ENCODE results near the gene RANBP1. TPM values are rescaled to one million over a fixed set of nuclear protein-coding genes. Genes with fewer than 3 reads are reported as not detected.

RANBP1 gene
- polyA plus RNA-seq, 1 experiment = 166 TPM

GRCh38 chr22:20127869-20128618 is 12.1 kb downstream of the RANBP1 start:
- TF ChIP-seq, protein P1, sequence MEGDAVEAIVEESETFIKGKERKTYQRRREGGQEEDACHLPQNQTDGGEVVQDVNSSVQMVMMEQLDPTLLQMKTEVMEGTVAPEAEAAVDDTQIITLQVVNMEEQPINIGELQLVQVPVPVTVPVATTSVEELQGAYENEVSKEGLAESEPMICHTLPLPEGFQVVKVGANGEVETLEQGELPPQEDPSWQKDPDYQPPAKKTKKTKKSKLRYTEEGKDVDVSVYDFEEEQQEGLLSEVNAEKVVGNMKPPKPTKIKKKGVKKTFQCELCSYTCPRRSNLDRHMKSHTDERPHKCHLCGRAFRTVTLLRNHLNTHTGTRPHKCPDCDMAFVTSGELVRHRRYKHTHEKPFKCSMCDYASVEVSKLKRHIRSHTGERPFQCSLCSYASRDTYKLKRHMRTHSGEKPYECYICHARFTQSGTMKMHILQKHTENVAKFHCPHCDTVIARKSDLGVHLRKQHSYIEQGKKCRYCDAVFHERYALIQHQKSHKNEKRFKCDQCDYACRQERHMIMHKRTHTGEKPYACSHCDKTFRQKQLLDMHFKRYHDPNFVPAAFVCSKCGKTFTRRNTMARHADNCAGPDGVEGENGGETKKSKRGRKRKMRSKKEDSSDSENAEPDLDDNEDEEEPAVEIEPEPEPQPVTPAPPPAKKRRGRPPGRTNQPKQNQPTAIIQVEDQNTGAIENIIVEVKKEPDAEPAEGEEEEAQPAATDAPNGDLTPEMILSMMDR (IDR thresholded peaks at IDR 0.05; ENCODE audit: insufficient read depth, low read depth, low read length) = no peak
- no peak for DNase-seq (ENCODE audit: low read depth)
- H3K4me3 ChIP-seq (ENCODE audit: low read depth, low read length) = no peak overlapping the region
- peaks cover 23% of the 10 kb centered on the region for H3K36me3 ChIP-seq (ENCODE audit: control insufficient read depth, insufficient read depth, low read length)
- POLR2A ChIA-PET = no interaction called here
- CTCF ChIA-PET = interaction anchor here (2.0 kb wide), 1 partner anchor 10 kb away, joined by 5 read pairs; no protein-coding TSS in a partner anchor
- H3K27me3 ChIP-seq (ENCODE audit: control insufficient read depth, insufficient read depth, low read length) = no peaks in the 10 kb centered on the region

DNA sequence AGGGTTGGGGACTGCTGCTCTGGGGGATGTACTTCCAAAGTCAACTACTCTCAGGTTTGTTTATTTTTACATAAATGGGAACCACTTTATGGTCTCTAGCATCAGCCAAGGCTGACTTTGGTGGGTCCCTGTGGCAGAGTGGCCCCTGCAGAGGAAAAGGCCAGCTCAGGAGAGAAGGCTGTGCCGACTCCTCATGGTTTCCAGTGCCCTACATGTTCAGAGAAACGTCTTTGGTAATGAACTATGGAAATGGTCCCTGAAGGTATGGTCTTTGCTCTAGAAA is 12.7 kb downstream of the RANBP1 start:
- H3K4me3 ChIP-seq (ENCODE audit: low read depth, low read length) = no peak overlapping the region
- ChIA-PET CTCF (interaction anchor here (1.1 to 2.0 kb wide), 2 partner anchors 10 to 164 kb away, joined by 3 to 5 read pairs; no protein-coding TSS in a partner anchor), POLR2A (no interaction called here)
- H3K36me3 ChIP-seq (ENCODE audit: control insufficient read depth, insufficient read depth, low read length) = peaks cover 23% of the 10 kb centered on the region
- TF ChIP-seq, protein P1 (IDR thresholded peaks at IDR 0.05; ENCODE audit: insufficient read depth, low read depth, low read length) = no peak
- DNase-seq (ENCODE audit: low read depth) = no peak
- H3K27me3 ChIP-seq (ENCODE audit: control insufficient read depth, insufficient read depth, low read length) = no peaks in the 10 kb centered on the region

- POLR2A ChIA-PET = no interaction called here
- DNase-seq (ENCODE audit: low read depth) = no peak
- H3K36me3 ChIP-seq (ENCODE audit: control insufficient read depth, insufficient read depth, low read length) = peaks cover 20% of the 10 kb centered on the region
- TF ChIP-seq, protein P1 (IDR thresholded peaks at IDR 0.05; ENCODE audit: insufficient read depth, low read depth, low read length) = peak; percentile 55
- H3K27me3 ChIP-seq (ENCODE audit: control insufficient read depth, insufficient read depth, low read length) = no peaks in the 10 kb centered on the region
- CTCF ChIA-PET = interaction anchor here (0.7 to 2.0 kb wide), 4 partner anchors 11 to 165 kb away, joined by 3 to 5 read pairs (median 3); partner anchors contain the start of gene TANGO2
- no peak overlapping the region for H3K4me3 ChIP-seq (ENCODE audit: low read depth, low read length)
Observed at GRCh38 chr22:20128902-20129746, 13.2 kb downstream of the RANBP1 start.

DNA sequence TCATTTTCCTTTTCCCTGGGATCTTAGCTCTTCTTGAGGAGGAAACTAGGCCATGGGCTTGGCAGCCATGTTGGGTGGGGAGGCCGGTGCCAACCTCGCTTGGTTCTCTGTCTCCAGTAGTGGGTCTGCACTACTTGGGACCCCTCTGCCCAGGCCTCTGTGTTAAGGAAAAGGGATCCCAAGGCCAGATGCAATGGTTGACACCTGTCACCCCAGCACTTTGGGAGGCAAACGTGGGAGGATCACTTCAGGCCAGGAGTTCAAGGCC is 13.8 kb downstream of the RANBP1 start:
- DNase-seq (ENCODE audit: low read depth) = no peak
- ChIA-PET POLR2A (no interaction called here), CTCF (interaction anchor here (0.7 to 2.0 kb wide), 4 partner anchors 11 to 165 kb away, joined by 3 to 5 read pairs (median 3); partner anchors contain the start of gene TANGO2)
- TF ChIP-seq, protein P1 (IDR thresholded peaks at IDR 0.05; ENCODE audit: insufficient read depth, low read depth, low read length) = no peak
- peaks cover 18% of the 10 kb centered on the region for H3K36me3 ChIP-seq (ENCODE audit: control insufficient read depth, insufficient read depth, low read length)
- no peaks in the 10 kb centered on the region for H3K27me3 ChIP-seq (ENCODE audit: control insufficient read depth, insufficient read depth, low read length)
- H3K4me3 ChIP-seq (ENCODE audit: low read depth, low read length) = no peak overlapping the region

GRCh38 chr22:20130319-20130718 is 14.4 kb downstream of the RANBP1 start:
- CTCF ChIA-PET = no interaction called here
- DNase-seq (ENCODE audit: low read depth) = no peak
- TF ChIP-seq, protein P1 (IDR thresholded peaks at IDR 0.05; ENCODE audit: insufficient read depth, low read depth, low read length) = no peak
- H3K36me3 ChIP-seq (ENCODE audit: control insufficient read depth, insufficient read depth, low read length) = peaks cover 16% of the 10 kb centered on the region
- no peak overlapping the region for H3K4me3 ChIP-seq (ENCODE audit: low read depth, low read length)
- POLR2A ChIA-PET = no interaction called here
- H3K27me3 ChIP-seq (ENCODE audit: control insufficient read depth, insufficient read depth, low read length) = no peaks in the 10 kb centered on the region

All from BJ (cell line).